ENCODE data around the gene C1orf87. TPM values are rescaled to one million over a fixed set of nuclear protein-coding genes. Genes with fewer than 3 reads are reported as not detected.

The C1orf87 gene
- total RNA-seq, 1 experiment from 2014 or later = not detected

- TF ChIP-seq CTCF (IDR thresholded peaks at IDR 0.05 in 2 of 3, conservative IDR thresholded peaks at IDR 0.05 in 1 of 3; ENCODE audit: borderline replicate concordance in 1 of 3, insufficient read depth in 1 of 3, low read depth in 2 of 3, low read length in 2 of 3) (no peak), YY1 (IDR thresholded peaks at IDR 0.05; ENCODE audit: extremely low read depth, insufficient replicate concordance, low read depth, low read length) (no peak), POLR2A (IDR thresholded peaks at IDR 0.05; ENCODE audit: borderline replicate concordance, extremely low read depth, insufficient read depth, insufficient read length) (no peak), RAD21 (IDR thresholded peaks at IDR 0.05; ENCODE audit: low read depth) (no peak), FOSL1 (IDR thresholded peaks at IDR 0.05; ENCODE audit: low read depth) (no peak), EZH2 (IDR thresholded peaks at IDR 0.05) (no peak)
Observed at GRCh38 chr1:60000625-60001024, 72.9 kb downstream of the C1orf87 start (continued).

DNA sequence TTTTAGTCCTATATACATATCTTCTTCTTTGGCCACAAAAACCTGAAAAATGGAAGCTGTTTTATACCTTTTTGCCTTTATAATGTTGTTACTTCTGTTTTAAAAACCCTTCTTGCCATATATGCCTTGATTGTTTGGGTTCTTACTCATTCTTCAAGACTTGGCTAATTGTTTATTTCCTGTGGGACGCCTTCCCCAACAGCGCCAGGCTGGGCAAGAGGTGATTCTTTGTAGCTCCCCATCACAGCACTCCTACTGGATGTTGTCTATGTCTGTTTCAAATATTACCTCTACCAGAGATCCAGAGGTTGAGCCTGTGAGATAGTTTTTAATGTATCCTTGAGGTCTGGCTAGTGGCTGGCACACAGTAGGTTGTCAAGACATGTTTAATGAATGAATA, 73.8 kb downstream of the C1orf87 start:
- POLR2A ChIA-PET = no interaction called here
- no peak for ATAC-seq
- H3K79me2 ChIP-seq (ENCODE audit: insufficient read depth, low read length) = no peaks in the 10 kb centered on the region

More for the DNA sequence above, 73.8 kb downstream of the C1orf87 start:
- ChIA-PET CTCF (no interaction called here), RAD21 (ENCODE audit: low non-redundant PET in 1 of 2, low total read pairs in 2 of 2, uncharacterized antibody in 2 of 2, unreplicated experiment in 2 of 2) (no interaction called here)
- no TSS peak for BruUV-seq (replicated peaks)
- TF ChIP-seq ZNF274 (IDR thresholded peaks at IDR 0.05; ENCODE audit: low read depth, low read length) (no peak), CEBPB (IDR thresholded peaks at IDR 0.05; ENCODE audit: low read depth) (no peak), YY1 (IDR thresholded peaks at IDR 0.05; ENCODE audit: extremely low read depth, insufficient replicate concordance, low read depth, low read length) (no peak)
- TF ChIP-seq, protein P1, sequence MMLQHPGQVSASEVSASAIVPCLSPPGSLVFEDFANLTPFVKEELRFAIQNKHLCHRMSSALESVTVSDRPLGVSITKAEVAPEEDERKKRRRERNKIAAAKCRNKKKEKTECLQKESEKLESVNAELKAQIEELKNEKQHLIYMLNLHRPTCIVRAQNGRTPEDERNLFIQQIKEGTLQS (IDR thresholded peaks at IDR 0.05) = no peak
- Histone ChIP-seq H3K27ac (ENCODE audit: low read depth, low read length) (no peak overlapping the region), H3K36me3 (ENCODE audit: control insufficient read depth in 1 of 2, insufficient read depth in 2 of 2, low read length in 2 of 2) (no peaks in the 10 kb centered on the region), H3K4me2 (ENCODE audit: low read length) (no peak overlapping the region), H3K4me1 (ENCODE audit: control insufficient read depth in 1 of 2, insufficient read depth in 2 of 2, low read length in 2 of 2) (no peaks in the 10 kb centered on the region), H3K27me3 (ENCODE audit: insufficient read depth, low read length) (peaks cover 11% of the 10 kb centered on the region; the same call in 1 of the 2 replicates), H2AFZ (ENCODE audit: low read depth, low read length, poor library complexity, severe bottlenecking) (no peak overlapping the region), H3K9me2 (ENCODE audit: insufficient read depth) (no peaks in the 10 kb centered on the region), H3K9ac (ENCODE audit: low read length) (no peak overlapping the region), H3K4me3 (replicated peaks in 1 of 2; ENCODE audit: low read depth in 1 of 2, low read length in 2 of 2) (no peak overlapping the region), H3K9me3 (ENCODE audit: control insufficient read depth in 1 of 2, insufficient read depth in 1 of 2, low read depth in 1 of 2, low read length in 2 of 2) (no peaks in the 10 kb centered on the region), H4K20me1 (ENCODE audit: insufficient read depth) (no peaks in the 10 kb centered on the region)
- intact Hi-C loops (cut with micrococcal nuclease) = no loop called here
- no peak for DNase-seq (ENCODE audit: low read depth, low spot score)
